ENCODE results near the gene METAP2. TPM values are rescaled to one million over a fixed set of nuclear protein-coding genes. Genes with fewer than 3 reads are reported as not detected.
"Not testable (repeated sequence)": the region's sequence is repeated elsewhere in the genome, so short reads cannot be mapped to it uniquely, and the experiment has no call there.

The METAP2 gene
- total RNA-seq, 1 donor from 2014 or later = 22.0 TPM

- ATAC-seq (no peak), DNase-seq (ENCODE audit: low spot score) (no peak)
Observed at GRCh38 chr12:95460896-95461295, 13.1 kb upstream of the METAP2 start.

GRCh38 chr12:95462081-95462480, 11.9 kb upstream of the METAP2 start:
- peak; percentile 73 for ATAC-seq
- DNase-seq (ENCODE audit: low spot score) = no peak

- DNase-seq (ENCODE audit: low spot score) = no peak
- ATAC-seq = no peak
Observed at GRCh38 chr12:95462551-95462950, 11.4 kb upstream of the METAP2 start.

- ATAC-seq = no peak
- DNase-seq (ENCODE audit: low spot score) = no peak
Observed at GRCh38 chr12:95463050-95463449, 10.9 kb upstream of the METAP2 start.

- not testable (repeated sequence) for ATAC-seq; DNase-seq (ENCODE audit: low spot score)
Observed at GRCh38 chr12:95463776-95464175, 10.2 kb upstream of the METAP2 start.

- no peak for DNase-seq (ENCODE audit: low spot score)
- ATAC-seq = peak; percentile 69
Observed at GRCh38 chr12:95465275-95465674, 8.7 kb upstream of the METAP2 start.

GRCh38 chr12:95470300-95470699, 3.7 kb upstream of the METAP2 start:
- DNase-seq (ENCODE audit: low spot score) = no peak

GRCh38 chr12:95473231-95473883, 595 bp upstream of the METAP2 start:
- ATAC-seq = peak; percentile 74

More at GRCh38 chr12:95470300-95470699, 3.7 kb upstream of the METAP2 start:
- ATAC-seq = no peak

GRCh38 chr12:95474660-95474958, 657 bp downstream of the METAP2 start:
- ATAC-seq = no peak
- DNase-seq (ENCODE audit: low spot score) = no peak

More at GRCh38 chr12:95473231-95473883, 595 bp upstream of the METAP2 start:
- DNase-seq (ENCODE audit: low spot score) = peak; percentile 60

- ATAC-seq (no peak), DNase-seq (ENCODE audit: low spot score) (no peak)
Observed at GRCh38 chr12:95480230-95480629, 6.3 kb downstream of the METAP2 start.

GRCh38 chr12:95481072-95481471, 7.1 kb downstream of the METAP2 start:
- DNase-seq (ENCODE audit: low spot score) = no peak
- no peak for ATAC-seq

GRCh38 chr12:95481888-95482287, 7.9 kb downstream of the METAP2 start:
- ATAC-seq = no peak
- DNase-seq (ENCODE audit: low spot score) = no peak

- ATAC-seq = not testable (repeated sequence)
Observed at GRCh38 chr12:95482564-95482963, 8.6 kb downstream of the METAP2 start.

GRCh38 chr12:95484524-95484923, 10.6 kb downstream of the METAP2 start:
- ATAC-seq (no peak), DNase-seq (ENCODE audit: low spot score) (no peak)

More at GRCh38 chr12:95482564-95482963, 8.6 kb downstream of the METAP2 start:
- DNase-seq (ENCODE audit: low spot score) = not testable (repeated sequence)

GRCh38 chr12:95487024-95487423, 13.1 kb downstream of the METAP2 start:
- ATAC-seq (no peak), DNase-seq (ENCODE audit: low spot score) (no peak)

GRCh38 chr12:95492462-95492861, 18.5 kb downstream of the METAP2 start:
- ATAC-seq (no peak), DNase-seq (ENCODE audit: low spot score) (no peak)

- no peak for DNase-seq (ENCODE audit: low spot score)
- ATAC-seq = peak; percentile 48
Observed at GRCh38 chr12:95494888-95495287, 20.9 kb downstream of the METAP2 start.

- no peak for DNase-seq (ENCODE audit: low spot score)
- no peak for ATAC-seq
Observed at GRCh38 chr12:95495433-95495832, 21.5 kb downstream of the METAP2 start.

GRCh38 chr12:95497031-95497430, 23.1 kb downstream of the METAP2 start:
- ATAC-seq = no peak
- DNase-seq (ENCODE audit: low spot score) = no peak

- no peak for DNase-seq (ENCODE audit: low spot score)
Observed at GRCh38 chr12:95498968-95499367, 25.0 kb downstream of the METAP2 start.

GRCh38 chr12:95499772-95500171, 25.8 kb downstream of the METAP2 start:
- DNase-seq (ENCODE audit: low spot score) = no peak
- ATAC-seq = no peak

More at GRCh38 chr12:95498968-95499367, 25.0 kb downstream of the METAP2 start:
- no peak for ATAC-seq

- DNase-seq (ENCODE audit: low spot score) (no peak), ATAC-seq (peak; percentile 90)
Observed at GRCh38 chr12:95504140-95504539, 30.2 kb downstream of the METAP2 start.

- no peak for DNase-seq (ENCODE audit: low spot score)
- no peak for ATAC-seq
Observed at GRCh38 chr12:95505039-95505438, 31.1 kb downstream of the METAP2 start.

All from left lobe of liver (tissue), 2 donors.